Lower leg skin (tissue), 4 donors: ENCODE measurements around the gene POLDIP2. TPM values are rescaled to one million over a fixed set of nuclear protein-coding genes. Genes with fewer than 3 reads are reported as not detected.

Source experiments
- DNase-seq, 2 donors: peaks; one replicate each; pipeline ENCODE4 v3.0.0-alpha.2; 2019; ENCODE audit warnings: low spot score in 2 of 2
- H3K4me3 ChIP-seq: fragments of 200-600 bp; sonication (generic); 2 replicates; pipeline ENCODE4 v1.5.1; 2017; ENCODE audit warnings: mild to moderate bottlenecking, low read depth; ENCODE audit not compliant: poor library complexity, severe bottlenecking
- POLR2A ChIP-seq, 2 donors: fragments of 450-650 bp; IDR thresholded peaks; one replicate each; pipeline ENCODE4 v1.6.1; 2016 to 2017; ENCODE audit warnings: antibody characterized with exemption in 2 of 2, mild to moderate bottlenecking in 1 of 2, moderate library complexity in 1 of 2
- WGBS, 2 donors: methylation state at CpG; one replicate each; pipeline ENCODE4 v1.1.5; 2018; 5-methylcytosine and 5-hydroxymethylcytosine counted together
- intact Hi-C: fragments of 100-400 bp; cut with DNase I; formaldehyde crosslinking; loops from one replicate; pipeline ENCODE4 v1.15.0; 2023; ENCODE audit warnings: low total_unique reads
- total RNA-seq, 4 donors: library from RNA; depleted of rRNA; stranded (reverse); fragments of >200 nt; gene quantifications; one replicate each; pipeline ENCODE4 v1.1.0, GENCODE V29; 2016
- TF ChIP-seq, protein P1 (sequence below), 3 donors: fragments of 450-650 bp; IDR thresholded peaks; one replicate each; pipeline ENCODE4 v1.5.1; 2016; ENCODE audit warnings: antibody characterized with exemption in 3 of 3, mild to moderate bottlenecking in 3 of 3, moderate library complexity in 2 of 3

The POLDIP2 gene
- total RNA-seq, 4 donors from 2014 or later: 52.1 to 90.2 (median 73.7) TPM

DNA sequence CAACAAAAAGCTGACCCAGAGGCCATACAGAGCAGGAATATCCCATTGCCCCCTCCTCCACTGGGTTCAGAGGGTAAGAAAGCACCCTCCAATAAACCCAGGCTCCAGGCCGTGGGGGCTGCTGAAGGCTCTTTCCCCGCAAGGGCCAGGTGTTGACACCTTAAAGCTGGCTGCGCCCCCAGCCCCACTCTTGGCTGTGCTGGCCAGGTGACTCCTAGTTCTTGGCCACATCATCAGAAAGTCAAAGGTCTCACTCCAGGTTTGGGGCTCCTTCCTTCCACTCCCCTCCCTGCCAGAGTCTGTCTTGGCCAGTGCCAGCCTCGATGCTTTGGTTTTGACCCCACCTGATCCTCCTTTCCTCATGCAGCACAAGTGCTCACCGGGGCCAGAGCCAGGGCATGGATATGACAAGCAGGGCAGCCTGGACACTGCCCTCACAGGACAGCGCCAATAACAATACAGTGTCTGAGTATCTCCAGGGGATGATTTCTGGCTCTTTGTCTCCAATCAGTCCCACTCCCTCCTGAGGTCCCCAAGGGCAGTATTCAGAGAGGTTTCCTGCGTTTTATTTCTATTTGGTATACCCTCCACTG is 40.5 kb upstream of the POLDIP2 start:
- intact Hi-C loops: no loop called here
- TF ChIP-seq, protein P1, sequence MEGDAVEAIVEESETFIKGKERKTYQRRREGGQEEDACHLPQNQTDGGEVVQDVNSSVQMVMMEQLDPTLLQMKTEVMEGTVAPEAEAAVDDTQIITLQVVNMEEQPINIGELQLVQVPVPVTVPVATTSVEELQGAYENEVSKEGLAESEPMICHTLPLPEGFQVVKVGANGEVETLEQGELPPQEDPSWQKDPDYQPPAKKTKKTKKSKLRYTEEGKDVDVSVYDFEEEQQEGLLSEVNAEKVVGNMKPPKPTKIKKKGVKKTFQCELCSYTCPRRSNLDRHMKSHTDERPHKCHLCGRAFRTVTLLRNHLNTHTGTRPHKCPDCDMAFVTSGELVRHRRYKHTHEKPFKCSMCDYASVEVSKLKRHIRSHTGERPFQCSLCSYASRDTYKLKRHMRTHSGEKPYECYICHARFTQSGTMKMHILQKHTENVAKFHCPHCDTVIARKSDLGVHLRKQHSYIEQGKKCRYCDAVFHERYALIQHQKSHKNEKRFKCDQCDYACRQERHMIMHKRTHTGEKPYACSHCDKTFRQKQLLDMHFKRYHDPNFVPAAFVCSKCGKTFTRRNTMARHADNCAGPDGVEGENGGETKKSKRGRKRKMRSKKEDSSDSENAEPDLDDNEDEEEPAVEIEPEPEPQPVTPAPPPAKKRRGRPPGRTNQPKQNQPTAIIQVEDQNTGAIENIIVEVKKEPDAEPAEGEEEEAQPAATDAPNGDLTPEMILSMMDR (IDR thresholded peaks at IDR 0.05): no peak
- TF ChIP-seq POLR2A (IDR thresholded peaks at IDR 0.05): no peak
- 75 to 77% methylated on average over 7 of the region's 7 CpGs for WGBS, 2 donors

DNA sequence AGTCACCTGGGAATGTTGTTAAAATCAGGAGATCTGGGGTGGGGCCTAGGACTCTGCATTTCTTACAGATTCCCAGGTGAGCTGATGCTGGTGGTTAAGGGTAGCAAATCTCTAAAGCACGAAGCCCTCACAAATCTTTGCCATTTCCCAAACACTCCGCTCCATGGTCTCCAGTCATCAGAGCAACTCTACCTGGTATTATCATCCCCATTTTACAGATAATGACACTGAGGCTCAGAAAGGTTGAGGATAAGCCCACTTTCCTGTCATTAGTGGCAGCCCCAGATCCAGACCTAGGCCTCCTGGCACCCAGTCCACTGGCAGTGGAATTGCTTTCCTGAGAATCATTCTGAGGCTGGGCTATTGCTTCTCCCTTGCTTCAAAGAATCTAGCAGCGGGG is 39.9 kb upstream of the POLDIP2 start:
- no peak for TF ChIP-seq POLR2A (IDR thresholded peaks at IDR 0.05)
- TF ChIP-seq, protein P1 (IDR thresholded peaks at IDR 0.05): no peak
- DNase-seq: no peak
- no peak overlapping the region for H3K4me3 ChIP-seq
- intact Hi-C loops: no loop called here
- WGBS, 2 donors: 96 to 98% methylated on average over 2 to 3 of the region's 3 CpGs

More for the DNA sequence above, 40.5 kb upstream of the POLDIP2 start:
- H3K4me3 ChIP-seq: no peak overlapping the region
- DNase-seq: no peak

DNA sequence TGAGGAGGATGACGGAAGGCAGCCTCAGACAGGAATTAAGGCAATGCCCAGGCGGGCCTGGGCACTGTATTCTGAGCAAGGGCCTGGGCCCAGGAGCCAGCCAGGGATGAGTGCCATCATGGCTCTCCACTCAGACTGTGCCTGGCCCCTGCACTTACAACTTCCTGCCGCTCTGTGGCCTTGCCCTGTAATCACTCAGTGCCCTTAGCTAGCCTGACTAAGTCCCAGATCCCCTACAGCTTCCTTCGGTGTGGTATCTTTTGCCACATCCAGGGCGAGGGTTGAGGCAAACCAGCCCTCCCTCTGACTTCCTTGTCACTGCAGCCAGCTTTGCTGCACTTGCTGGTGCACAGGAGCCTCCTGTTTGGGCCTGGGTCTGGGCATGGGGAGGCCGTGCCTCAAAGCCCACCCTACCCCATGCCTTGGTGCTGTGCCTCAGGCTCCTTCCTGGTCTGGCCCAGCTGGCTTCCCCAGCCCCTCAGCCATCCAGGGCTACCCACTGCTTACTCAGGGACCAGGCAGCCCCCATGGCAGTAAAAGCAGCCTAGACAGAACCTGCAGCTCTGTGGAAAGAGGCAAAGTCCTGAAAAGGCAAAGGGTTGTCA is 39.4 kb upstream of the POLDIP2 start:
- H3K4me3 ChIP-seq: no peak overlapping the region
- DNase-seq: no peak
- intact Hi-C loops: no loop called here
- TF ChIP-seq, protein P1 (IDR thresholded peaks at IDR 0.05): no peak
- no peak for TF ChIP-seq POLR2A (IDR thresholded peaks at IDR 0.05)
- 77 to 84% methylated on average over 6 of the region's 6 CpGs for WGBS, 2 donors

DNA sequence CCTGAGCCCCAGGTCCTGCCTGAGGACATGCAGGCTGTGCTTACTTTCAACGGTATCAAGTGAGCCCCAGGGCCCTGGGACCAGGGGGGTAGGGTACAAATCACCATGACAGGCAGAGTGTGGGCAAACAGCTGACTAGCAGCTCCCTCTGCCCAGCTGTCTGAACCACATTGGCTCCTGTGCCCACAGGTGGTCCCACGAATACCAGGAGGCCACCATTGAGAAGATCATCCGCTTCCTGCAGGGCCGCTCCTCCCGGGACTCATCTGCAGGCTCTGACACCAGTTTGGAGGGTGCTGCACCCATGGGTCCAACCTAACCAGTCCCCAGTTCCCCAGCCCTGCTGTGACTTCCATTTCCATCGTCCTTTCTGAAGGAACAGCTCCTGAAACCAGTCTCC is 38.6 kb upstream of the POLDIP2 start:
- TF ChIP-seq POLR2A (IDR thresholded peaks at IDR 0.05): no peak
- TF ChIP-seq, protein P1 (IDR thresholded peaks at IDR 0.05): no peak
- no peak overlapping the region for H3K4me3 ChIP-seq
- no peak for DNase-seq
- WGBS, 2 donors: 76 to 84% methylated on average over 6 of the region's 6 CpGs
- intact Hi-C loops: no loop called here

DNA sequence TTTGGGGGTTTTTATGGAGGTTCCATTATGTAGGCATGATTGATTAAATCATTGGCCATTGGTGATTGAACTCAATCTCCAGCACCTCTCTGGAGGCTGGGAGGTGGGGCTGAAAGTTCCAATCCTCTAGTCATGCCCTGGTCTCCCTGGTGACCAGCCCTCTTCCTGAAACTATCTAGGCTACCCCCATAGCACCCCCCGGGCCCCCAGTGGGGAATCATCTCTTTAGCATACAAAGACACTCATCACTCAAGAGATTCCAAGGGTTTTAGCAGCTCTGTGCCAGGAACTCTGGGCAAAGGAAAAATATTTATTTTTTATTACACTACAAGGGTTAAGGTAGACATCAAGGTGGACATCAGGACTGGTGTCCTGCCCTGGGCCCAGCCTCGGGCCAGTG is 38.1 kb upstream of the POLDIP2 start:
- WGBS, 2 donors: 40 to 41% methylated on average over 2 of the region's 2 CpGs
- no peak for DNase-seq
- intact Hi-C loops: no loop called here
- no peak overlapping the region for H3K4me3 ChIP-seq
- no peak for TF ChIP-seq POLR2A (IDR thresholded peaks at IDR 0.05)
- TF ChIP-seq, protein P1 (IDR thresholded peaks at IDR 0.05): no peak
